ENCODE measurements around the gene SEMG1. TPM values are rescaled to one million over a fixed set of nuclear protein-coding genes. Genes with fewer than 3 reads are reported as not detected.

SEMG1 gene
- total and polyA plus RNA-seq, 2 experiments from 2014 or later = not detected

GRCh38 chr20:45257161-45257560, 50.3 kb downstream of the SEMG1 start:
- Histone ChIP-seq H3K9me2 (replicated peaks; ENCODE audit: insufficient read depth) (no peaks in the 10 kb centered on the region), H3K79me2 (no peaks in the 10 kb centered on the region), H3K4me1 (ENCODE audit: insufficient read depth) (peaks cover 7% of the 10 kb centered on the region), H2AFZ (no peak overlapping the region), H3K27ac (no peak overlapping the region), H3K27me3 (peaks cover 7% of the 10 kb centered on the region), H3K36me3 (replicated peaks; ENCODE audit: insufficient read depth, low read depth) (no peaks in the 10 kb centered on the region), H3K4me2 (no peak overlapping the region), H4K20me1 (ENCODE audit: insufficient read depth, poor library complexity, severe bottlenecking) (no peaks in the 10 kb centered on the region), H3K4me3 (no peak overlapping the region), H3K9me3 (ENCODE audit: low read depth) (no peaks in the 10 kb centered on the region)
- DNase-seq (ENCODE audit: low spot score) = no peak
- WGBS (ENCODE audit: low lambda C conversion rate, missing lambda C conversion rate) = 93% methylated on average over 3 of the region's 3 CpGs
- TF ChIP-seq EZH2 (IDR thresholded peaks at IDR 0.05; ENCODE audit: borderline replicate concordance) = no peak
- no peak for TF ChIP-seq EZH2phosphoT487 (IDR thresholded peaks at IDR 0.05; ENCODE audit: low read depth, severe bottlenecking, unreplicated experiment)
- TF ChIP-seq, protein P1, sequence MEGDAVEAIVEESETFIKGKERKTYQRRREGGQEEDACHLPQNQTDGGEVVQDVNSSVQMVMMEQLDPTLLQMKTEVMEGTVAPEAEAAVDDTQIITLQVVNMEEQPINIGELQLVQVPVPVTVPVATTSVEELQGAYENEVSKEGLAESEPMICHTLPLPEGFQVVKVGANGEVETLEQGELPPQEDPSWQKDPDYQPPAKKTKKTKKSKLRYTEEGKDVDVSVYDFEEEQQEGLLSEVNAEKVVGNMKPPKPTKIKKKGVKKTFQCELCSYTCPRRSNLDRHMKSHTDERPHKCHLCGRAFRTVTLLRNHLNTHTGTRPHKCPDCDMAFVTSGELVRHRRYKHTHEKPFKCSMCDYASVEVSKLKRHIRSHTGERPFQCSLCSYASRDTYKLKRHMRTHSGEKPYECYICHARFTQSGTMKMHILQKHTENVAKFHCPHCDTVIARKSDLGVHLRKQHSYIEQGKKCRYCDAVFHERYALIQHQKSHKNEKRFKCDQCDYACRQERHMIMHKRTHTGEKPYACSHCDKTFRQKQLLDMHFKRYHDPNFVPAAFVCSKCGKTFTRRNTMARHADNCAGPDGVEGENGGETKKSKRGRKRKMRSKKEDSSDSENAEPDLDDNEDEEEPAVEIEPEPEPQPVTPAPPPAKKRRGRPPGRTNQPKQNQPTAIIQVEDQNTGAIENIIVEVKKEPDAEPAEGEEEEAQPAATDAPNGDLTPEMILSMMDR (IDR thresholded peaks at IDR 0.05; ENCODE audit: poor library complexity) = no peak

DNA sequence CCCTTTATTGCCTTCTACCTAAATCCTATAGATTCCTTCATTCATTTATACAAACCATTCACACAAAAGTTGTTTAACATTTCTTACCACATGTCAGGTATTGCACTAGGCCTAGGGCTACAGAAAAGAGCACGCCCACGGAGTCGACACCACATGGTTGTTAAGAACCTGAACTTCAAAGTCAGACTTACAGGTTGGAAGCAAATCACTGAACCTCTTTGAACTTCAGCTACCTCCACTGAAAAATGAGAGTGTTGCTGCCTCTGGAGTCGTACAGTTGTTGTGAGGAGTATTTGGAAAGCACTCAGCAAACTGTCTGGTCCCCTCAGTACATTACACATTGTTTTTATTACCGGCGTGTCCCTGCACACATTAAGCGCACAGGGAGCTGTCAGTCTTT, 50.9 kb downstream of the SEMG1 start:
- TF ChIP-seq, protein P1 (IDR thresholded peaks at IDR 0.05; ENCODE audit: poor library complexity) = no peak
- TF ChIP-seq EZH2 (IDR thresholded peaks at IDR 0.05; ENCODE audit: borderline replicate concordance) (no peak), EZH2phosphoT487 (IDR thresholded peaks at IDR 0.05; ENCODE audit: low read depth, severe bottlenecking, unreplicated experiment) (no peak)
- no peak overlapping the region for H3K4me2 ChIP-seq
- H2AFZ ChIP-seq = no peak overlapping the region
- no peaks in the 10 kb centered on the region for H3K36me3 ChIP-seq (replicated peaks; ENCODE audit: insufficient read depth, low read depth)
- 85% methylated on average over 7 of the region's 7 CpGs for WGBS (ENCODE audit: low lambda C conversion rate, missing lambda C conversion rate)
- H3K9me3 ChIP-seq (ENCODE audit: low read depth) = no peaks in the 10 kb centered on the region
- H3K4me3 ChIP-seq = no peak overlapping the region
- DNase-seq (ENCODE audit: low spot score) = no peak
- peaks cover 7% of the 10 kb centered on the region for H3K27me3 ChIP-seq
- no peaks in the 10 kb centered on the region for H4K20me1 ChIP-seq (ENCODE audit: insufficient read depth, poor library complexity, severe bottlenecking)
- peaks cover 7% of the 10 kb centered on the region for H3K4me1 ChIP-seq (ENCODE audit: insufficient read depth)
- no peaks in the 10 kb centered on the region for H3K79me2 ChIP-seq
- no peaks in the 10 kb centered on the region for H3K9me2 ChIP-seq (replicated peaks; ENCODE audit: insufficient read depth)
- H3K27ac ChIP-seq = no peak overlapping the region

- TF ChIP-seq, protein P1 (IDR thresholded peaks at IDR 0.05; ENCODE audit: poor library complexity) = no peak
- TF ChIP-seq EZH2phosphoT487 (IDR thresholded peaks at IDR 0.05; ENCODE audit: low read depth, severe bottlenecking, unreplicated experiment) (no peak), EZH2 (IDR thresholded peaks at IDR 0.05; ENCODE audit: borderline replicate concordance) (no peak)
- Histone ChIP-seq H3K9me3 (ENCODE audit: low read depth) (no peaks in the 10 kb centered on the region), H3K4me3 (no peak overlapping the region), H3K9me2 (replicated peaks; ENCODE audit: insufficient read depth) (no peaks in the 10 kb centered on the region), H3K27me3 (peaks cover 7% of the 10 kb centered on the region), H3K36me3 (replicated peaks; ENCODE audit: insufficient read depth, low read depth) (no peaks in the 10 kb centered on the region), H3K27ac (no peak overlapping the region), H3K79me2 (no peaks in the 10 kb centered on the region), H3K4me1 (ENCODE audit: insufficient read depth) (peaks cover 7% of the 10 kb centered on the region), H4K20me1 (ENCODE audit: insufficient read depth, poor library complexity, severe bottlenecking) (no peaks in the 10 kb centered on the region), H3K4me2 (no peak overlapping the region), H2AFZ (no peak overlapping the region)
- whole genome bisulfite sequencing (ENCODE audit: low lambda C conversion rate, missing lambda C conversion rate) = 95% methylated on average over 3 of the region's 3 CpGs
- no peak for DNase-seq (ENCODE audit: low spot score)
Observed at GRCh38 chr20:45258259-45258658, 51.4 kb downstream of the SEMG1 start.

GRCh38 chr20:45258664-45259063, 51.8 kb downstream of the SEMG1 start:
- no peak for DNase-seq (ENCODE audit: low spot score)
- TF ChIP-seq EZH2 (IDR thresholded peaks at IDR 0.05; ENCODE audit: borderline replicate concordance) (no peak), EZH2phosphoT487 (IDR thresholded peaks at IDR 0.05; ENCODE audit: low read depth, severe bottlenecking, unreplicated experiment) (no peak)
- TF ChIP-seq, protein P1 (IDR thresholded peaks at IDR 0.05; ENCODE audit: poor library complexity) = no peak
- H3K27ac ChIP-seq = no peak overlapping the region
- H3K9me3 ChIP-seq (ENCODE audit: low read depth) = no peaks in the 10 kb centered on the region
- H2AFZ ChIP-seq = no peak overlapping the region
- H3K79me2 ChIP-seq = no peaks in the 10 kb centered on the region
- H4K20me1 ChIP-seq (ENCODE audit: insufficient read depth, poor library complexity, severe bottlenecking) = no peaks in the 10 kb centered on the region
- H3K36me3 ChIP-seq (replicated peaks; ENCODE audit: insufficient read depth, low read depth) = no peaks in the 10 kb centered on the region
- no peak overlapping the region for H3K4me2 ChIP-seq
- 48% methylated on average over 2 of the region's 2 CpGs for WGBS (ENCODE audit: low lambda C conversion rate, missing lambda C conversion rate)
- H3K9me2 ChIP-seq (replicated peaks; ENCODE audit: insufficient read depth) = no peaks in the 10 kb centered on the region
- peaks cover 7% of the 10 kb centered on the region for H3K27me3 ChIP-seq
- H3K4me3 ChIP-seq = no peak overlapping the region
- peaks cover 7% of the 10 kb centered on the region for H3K4me1 ChIP-seq (ENCODE audit: insufficient read depth)
